Fibroblast of lung (primary cell): ENCODE results near the gene EPHB2.

Experiments used
- CTCF ChIP-seq, 2 donors: IDR thresholded peaks in 1 of 2; conservative IDR thresholded peaks in 1 of 2; 1 replicate in 1 of 2; 2 replicates in 1 of 2; pipeline ENCODE4 v1.5.1; 2011 to 2012; ENCODE audit warnings: low read length in 2 of 2, control low read depth in 1 of 2, inconsistent platforms in 1 of 2, low read depth in 1 of 2, mild to moderate bottlenecking in 1 of 2
- EZH2 ChIP-seq: IDR thresholded peaks from 2 replicates; pipeline ENCODE4 v1.5.1; 2012; ENCODE audit warnings: low read length, control low read depth, mild to moderate bottlenecking; ENCODE audit errors: missing control alignments

- TF ChIP-seq CTCF (conservative IDR thresholded peaks at IDR 0.05 in 1 of 2, IDR thresholded peaks at IDR 0.05 in 1 of 2; ENCODE audit: low read depth in 1 of 2, low read length in 2 of 2) (no peak), EZH2 (no peak)
Measured at GRCh38 chr1:22877980-22878379, 167.3 kb downstream of the EPHB2 start.
